CD8-positive, alpha-beta memory T cell (primary cell): ENCODE data around the gene STEAP3. TPM values are rescaled to one million over a fixed set of nuclear protein-coding genes. Genes with fewer than 3 reads are reported as not detected.

Experiments used
- CTCF ChIA-PET: fragments of 350-600 bp; sonication (Branson Sonifier 250); formaldehyde crosslinking; loops from one replicate; lab custom pipeline; 2021; ENCODE audit warnings: antibody characterized with exemption; lab: Charles Lee
- POLR2A ChIA-PET: fragments of 350-600 bp; sonication (Branson Sonifier 250); formaldehyde crosslinking; loops from one replicate; lab custom pipeline; 2021; ENCODE audit warnings: antibody characterized with exemption; lab: Charles Lee
- DNase-seq, 5 donors: peaks; one replicate each; pipeline versions ENCODE4 v3.0.0 to v3.0.0-alpha.2; 2020 to 2022; ENCODE audit warnings: mixed read lengths in 1 of 5
- H3K27ac ChIP-seq: one replicate; pipeline ENCODE4 v1.7.0; 2013; ENCODE audit warnings: low read depth, mild to moderate bottlenecking, low read length, moderate library complexity
- H3K27me3 ChIP-seq: 2 replicates; pipeline ENCODE4 v1.7.0; 2013; ENCODE audit warnings: low read length, mild to moderate bottlenecking; ENCODE audit not compliant: insufficient read depth, poor library complexity, severe bottlenecking
- H3K36me3 ChIP-seq: 2 replicates; pipeline ENCODE4 v1.7.0; 2013; ENCODE audit warnings: mild to moderate bottlenecking, low read length, moderate library complexity; ENCODE audit not compliant: insufficient read depth
- H3K4me1 ChIP-seq: 2 replicates; pipeline ENCODE4 v1.7.0; 2013; ENCODE audit warnings: mild to moderate bottlenecking, low read length, moderate library complexity; ENCODE audit not compliant: insufficient read depth
- H3K4me3 ChIP-seq: 2 replicates; pipeline ENCODE4 v1.7.0; 2013; ENCODE audit warnings: mild to moderate bottlenecking, low read length
- H3K9me3 ChIP-seq: 2 replicates; pipeline ENCODE4 v1.7.0; 2013; ENCODE audit warnings: mild to moderate bottlenecking, low read length
- H3K27ac Mint-ChIP-seq, 8 donors: one replicate each; pipeline ENCODE4 v1.8.0; 2020 to 2021; ENCODE audit warnings: mixed read lengths in 8 of 8, mild to moderate bottlenecking in 6 of 8, inconsistent platforms in 3 of 8, moderate library complexity in 3 of 8
- H3K27me3 Mint-ChIP-seq, 2 donors: one replicate each; pipeline ENCODE4 v1.8.0; 2020 to 2021; ENCODE audit warnings: mixed read lengths in 2 of 2, mild to moderate bottlenecking in 1 of 2, moderate library complexity in 1 of 2
- H3K36me3 Mint-ChIP-seq, 3 donors: one replicate each; pipeline ENCODE4 v1.8.0; 2020 to 2021; ENCODE audit warnings: mixed read lengths in 3 of 3, inconsistent platforms in 1 of 3, mild to moderate bottlenecking in 1 of 3
- H3K4me1 Mint-ChIP-seq, 3 donors: one replicate each; pipeline ENCODE4 v1.8.0; 2020 to 2021; ENCODE audit warnings: mixed read lengths in 3 of 3, inconsistent platforms in 1 of 3, mild to moderate bottlenecking in 1 of 3
- H3K4me3 Mint-ChIP-seq, 7 donors: one replicate each; pipeline ENCODE4 v1.8.0; 2020 to 2021; ENCODE audit warnings: mixed read lengths in 7 of 7, mild to moderate bottlenecking in 6 of 7, moderate library complexity in 4 of 7, inconsistent platforms in 2 of 7
- H3K9me3 Mint-ChIP-seq, 5 donors: one replicate each; pipeline ENCODE4 v1.8.0; 2020 to 2022; ENCODE audit warnings: mixed read lengths in 5 of 5, mild to moderate bottlenecking in 3 of 5, moderate library complexity in 2 of 5, inconsistent platforms in 1 of 5
- polyA plus RNA-seq: library from polyadenylated mRNA; unstranded; fragments of 300-500 nt; fragmentation: Illumina TruSeq; gene quantifications from one replicate; pipeline ENCODE4 v1.2.3, GENCODE V29; 2021
- total RNA-seq, 2 experiments: library from RNA; stranded (reverse); gene quantifications; one replicate each; pipeline ENCODE4 v1.2.3, GENCODE V29; 2021

STEAP3 gene
- total and polyA plus RNA-seq, 3 experiments from 2014 or later = 0.11 to 0.41 (median 0.22) TPM

GRCh38 chr2:119179202-119179601 is 44.4 kb upstream of the STEAP3 start:
- Mint-ChIP-seq H3K4me3 (no peak overlapping the region), H3K9me3 (no peaks in the 10 kb centered on the region), H3K27me3 (no peaks in the 10 kb centered on the region), H3K27ac (no peak overlapping the region), H3K4me1 (no peaks in the 10 kb centered on the region), H3K36me3 (no peaks in the 10 kb centered on the region)
- H3K27ac ChIP-seq = no peak overlapping the region
- H3K4me3 ChIP-seq = no peak overlapping the region
- ChIA-PET CTCF (no interaction called here), POLR2A (no interaction called here)
- H3K36me3 ChIP-seq = no peaks in the 10 kb centered on the region
- no peak for DNase-seq
- no peaks in the 10 kb centered on the region for H3K4me1 ChIP-seq
- no peaks in the 10 kb centered on the region for H3K9me3 ChIP-seq
- no peaks in the 10 kb centered on the region for H3K27me3 ChIP-seq

- no peaks in the 10 kb centered on the region for H3K27me3 ChIP-seq
- POLR2A ChIA-PET = no interaction called here
- H3K4me3 Mint-ChIP-seq = no peak overlapping the region
- no peak overlapping the region for H3K27ac ChIP-seq
- H3K36me3 ChIP-seq = no peaks in the 10 kb centered on the region
- no peaks in the 10 kb centered on the region for H3K4me1 ChIP-seq
- H3K27ac Mint-ChIP-seq = no peak overlapping the region
- DNase-seq = no peak
- no peaks in the 10 kb centered on the region for H3K27me3 Mint-ChIP-seq
- H3K9me3 Mint-ChIP-seq = no peaks in the 10 kb centered on the region
- no peaks in the 10 kb centered on the region for H3K36me3 Mint-ChIP-seq
- CTCF ChIA-PET = no interaction called here
- H3K4me1 Mint-ChIP-seq = no peaks in the 10 kb centered on the region
- H3K9me3 ChIP-seq = no peaks in the 10 kb centered on the region
- H3K4me3 ChIP-seq = no peak overlapping the region
Observed at GRCh38 chr2:119179991-119180390, 43.6 kb upstream of the STEAP3 start.

GRCh38 chr2:119180892-119181291 is 42.7 kb upstream of the STEAP3 start:
- ChIA-PET POLR2A (no interaction called here), CTCF (no interaction called here)
- no peaks in the 10 kb centered on the region for H3K9me3 ChIP-seq
- H3K36me3 ChIP-seq = no peaks in the 10 kb centered on the region
- H3K4me3 ChIP-seq = no peak overlapping the region
- no peaks in the 10 kb centered on the region for H3K4me1 ChIP-seq
- Mint-ChIP-seq H3K27me3 (no peaks in the 10 kb centered on the region), H3K4me3 (no peak overlapping the region), H3K27ac (no peak overlapping the region), H3K36me3 (no peaks in the 10 kb centered on the region), H3K9me3 (no peaks in the 10 kb centered on the region), H3K4me1 (no peaks in the 10 kb centered on the region)
- no peak overlapping the region for H3K27ac ChIP-seq
- DNase-seq = no peak
- no peaks in the 10 kb centered on the region for H3K27me3 ChIP-seq

DNA sequence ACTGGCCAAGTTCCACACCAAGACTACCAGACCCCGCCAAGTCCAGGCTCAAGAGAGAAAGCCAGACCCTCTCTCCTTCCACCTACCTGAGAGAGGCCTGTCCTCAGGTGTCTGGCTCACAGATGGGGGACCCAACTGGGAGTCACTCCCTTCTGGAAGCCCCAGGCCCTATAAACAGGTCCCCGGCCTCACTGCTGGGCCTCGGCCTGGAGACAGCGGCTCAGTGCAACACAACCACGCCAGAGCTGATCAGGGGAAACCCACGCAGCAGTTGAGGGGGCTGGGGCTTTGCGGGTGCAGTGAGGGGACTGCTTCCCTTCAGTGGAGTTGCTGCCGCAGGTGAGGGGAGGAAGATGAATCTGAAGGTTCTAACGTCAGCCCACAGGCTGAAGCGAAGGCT is 42.2 kb upstream of the STEAP3 start:
- H3K4me1 ChIP-seq = no peaks in the 10 kb centered on the region
- Mint-ChIP-seq H3K9me3 (no peaks in the 10 kb centered on the region), H3K36me3 (no peaks in the 10 kb centered on the region), H3K4me3 (no peak overlapping the region), H3K4me1 (no peaks in the 10 kb centered on the region), H3K27ac (no peak overlapping the region), H3K27me3 (no peaks in the 10 kb centered on the region)
- H3K27me3 ChIP-seq = no peaks in the 10 kb centered on the region
- POLR2A ChIA-PET = no interaction called here
- DNase-seq = no peak
- H3K9me3 ChIP-seq = no peaks in the 10 kb centered on the region
- H3K36me3 ChIP-seq = no peaks in the 10 kb centered on the region
- no peak overlapping the region for H3K4me3 ChIP-seq
- no peak overlapping the region for H3K27ac ChIP-seq
- CTCF ChIA-PET = no interaction called here

DNA sequence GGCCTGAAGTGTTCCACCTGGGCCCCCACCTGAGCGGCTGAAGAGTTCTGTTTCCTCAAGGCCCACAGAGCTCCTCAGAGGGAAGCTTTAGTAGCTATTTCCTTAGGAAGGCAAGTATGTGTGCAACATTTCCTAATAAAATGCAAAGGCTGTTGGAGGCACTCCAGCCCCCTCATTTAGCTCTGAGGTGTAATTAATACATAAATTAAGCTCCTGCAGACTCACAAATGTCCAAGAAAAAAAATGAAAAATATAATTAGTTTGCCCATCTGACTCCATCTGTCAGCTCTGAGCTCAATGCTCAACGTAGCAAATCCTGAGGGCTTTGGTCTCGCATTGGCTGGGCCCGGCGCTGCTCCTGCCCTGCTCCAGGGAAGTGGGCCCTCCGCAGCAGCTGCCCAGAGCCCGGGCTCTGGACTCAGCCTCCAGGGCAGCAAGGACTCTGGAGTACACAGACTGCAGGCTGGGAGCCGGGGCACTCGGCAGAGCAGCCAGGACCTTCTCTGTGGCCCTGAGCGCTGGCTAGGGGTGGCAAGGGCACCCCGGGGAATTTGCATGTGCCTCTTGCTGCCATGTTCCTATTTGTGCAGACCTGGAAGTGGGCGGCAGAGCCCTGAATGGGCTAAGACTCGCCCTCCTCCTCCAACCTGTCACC is 41.7 kb upstream of the STEAP3 start:
- Histone ChIP-seq H3K4me1 (no peaks in the 10 kb centered on the region), H3K4me3 (no peak overlapping the region), H3K27me3 (no peaks in the 10 kb centered on the region), H3K36me3 (no peaks in the 10 kb centered on the region), H3K27ac (no peak overlapping the region), H3K9me3 (no peaks in the 10 kb centered on the region)
- Mint-ChIP-seq H3K4me3 (no peak overlapping the region), H3K36me3 (no peaks in the 10 kb centered on the region), H3K4me1 (no peaks in the 10 kb centered on the region), H3K27me3 (no peaks in the 10 kb centered on the region), H3K27ac (no peak overlapping the region), H3K9me3 (no peaks in the 10 kb centered on the region)
- ChIA-PET CTCF (no interaction called here), POLR2A (no interaction called here)
- no peak for DNase-seq

- peaks cover 0 to 6% of the 10 kb centered on the region in 2 donors for H3K27me3 Mint-ChIP-seq
- no peaks in the 10 kb centered on the region for H3K9me3 ChIP-seq
- H3K27ac Mint-ChIP-seq = peak overlapping the region in 1 of 8 donors; percentile 9
- ChIA-PET POLR2A (no interaction called here), CTCF (interaction anchor here (1.1 kb wide), 1 partner anchor 303 kb away, joined by 3 read pairs; no protein-coding TSS in a partner anchor)
- no peaks in the 10 kb centered on the region for H3K4me1 ChIP-seq
- no peaks in the 10 kb centered on the region for H3K4me1 Mint-ChIP-seq
- no peaks in the 10 kb centered on the region for H3K9me3 Mint-ChIP-seq
- no peak for DNase-seq
- H3K36me3 Mint-ChIP-seq = no peaks in the 10 kb centered on the region
- H3K27ac ChIP-seq = no peak overlapping the region
- H3K4me3 Mint-ChIP-seq = no peak overlapping the region
- H3K36me3 ChIP-seq = no peaks in the 10 kb centered on the region
- H3K27me3 ChIP-seq = no peaks in the 10 kb centered on the region
- H3K4me3 ChIP-seq = no peak overlapping the region
Observed at GRCh38 chr2:119184512-119184911, 39.1 kb upstream of the STEAP3 start.

GRCh38 chr2:119190321-119191111 is 33.1 kb upstream of the STEAP3 start:
- Histone ChIP-seq H3K27ac (no peak overlapping the region), H3K36me3 (no peaks in the 10 kb centered on the region), H3K4me1 (no peaks in the 10 kb centered on the region), H3K27me3 (no peaks in the 10 kb centered on the region), H3K4me3 (no peak overlapping the region), H3K9me3 (no peaks in the 10 kb centered on the region)
- ChIA-PET POLR2A (no interaction called here), CTCF (no interaction called here)
- Mint-ChIP-seq H3K27ac (no peak overlapping the region), H3K4me1 (no peaks in the 10 kb centered on the region), H3K4me3 (no peak overlapping the region), H3K27me3 (peaks cover 6 to 37% of the 10 kb centered on the region in 2 donors), H3K36me3 (no peaks in the 10 kb centered on the region), H3K9me3 (peaks cover 0 to 2% (median 0%) of the 10 kb centered on the region in 5 donors)
- DNase-seq = no peak

DNA sequence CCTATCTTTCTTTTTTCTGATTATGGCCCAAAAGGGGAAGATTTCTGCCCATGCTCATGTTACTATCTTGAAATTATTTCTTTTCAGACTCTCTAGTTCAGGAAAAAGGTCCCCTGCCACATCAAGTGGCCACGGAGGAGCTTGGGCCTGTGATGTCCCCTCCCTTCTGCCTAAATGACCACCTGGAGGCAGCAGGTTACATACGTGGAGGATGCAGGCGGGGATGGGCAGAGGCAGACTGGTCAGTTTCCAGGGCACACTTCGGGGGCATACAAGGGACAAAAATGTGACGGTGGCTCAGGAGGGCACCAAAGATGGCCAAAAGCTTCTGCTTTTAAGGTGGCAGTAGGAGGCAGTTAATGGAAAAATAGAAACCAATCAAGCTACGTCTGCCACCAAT is 30.7 kb upstream of the STEAP3 start:
- H3K4me1 ChIP-seq = no peaks in the 10 kb centered on the region
- ChIA-PET POLR2A (no interaction called here), CTCF (no interaction called here)
- no peaks in the 10 kb centered on the region for H3K36me3 ChIP-seq
- no peaks in the 10 kb centered on the region for H3K9me3 ChIP-seq
- Mint-ChIP-seq H3K9me3 (peaks cover 0 to 2% (median 0%) of the 10 kb centered on the region in 5 donors), H3K4me3 (no peak overlapping the region), H3K36me3 (no peaks in the 10 kb centered on the region), H3K27ac (no peak overlapping the region), H3K4me1 (no peaks in the 10 kb centered on the region), H3K27me3 (peaks cover 8 to 37% of the 10 kb centered on the region in 2 donors)
- H3K27ac ChIP-seq = no peak overlapping the region
- no peaks in the 10 kb centered on the region for H3K27me3 ChIP-seq
- H3K4me3 ChIP-seq = no peak overlapping the region
- DNase-seq = no peak
